22Rv1 (cell line): Measurements from ENCODE around the gene TMPRSS7.

Experiments used
- H3K27ac ChIP-seq: fragments of 450-650 bp; 2 replicates; pipeline ENCODE4 v1.5.1; 2017
- ZFX ChIP-seq: fragments of 450-650 bp; IDR thresholded peaks from 2 replicates; pipeline ENCODE4 v1.6.1; 2017; ENCODE audit warnings: antibody characterized with exemption, borderline replicate concordance
- TF ChIP-seq, protein P1 (sequence below): fragments of 450-650 bp; IDR thresholded peaks from 2 replicates; pipeline ENCODE4 v1.5.1; 2017; ENCODE audit warnings: mild to moderate bottlenecking

TMPRSS7 gene

DNA sequence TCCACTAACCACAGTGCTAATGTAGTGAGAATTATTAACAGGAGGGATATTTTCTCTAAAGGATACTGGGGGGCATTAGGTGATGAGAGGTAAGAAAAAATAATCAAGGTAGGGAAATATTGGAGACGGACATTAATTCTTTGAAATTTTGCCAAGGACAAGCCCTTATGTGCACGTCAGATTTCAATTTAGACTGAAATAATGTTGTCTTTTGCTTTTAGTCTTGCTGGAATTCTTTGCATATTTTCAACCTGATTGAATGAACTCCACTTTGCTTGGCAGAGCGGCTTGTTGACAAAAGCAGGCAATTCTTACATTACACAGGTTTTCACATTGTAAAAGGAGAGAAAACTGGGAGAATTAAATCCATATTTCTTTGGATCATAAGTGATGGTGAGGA lies 26.6 kb downstream of the TMPRSS7 start:
- no peak overlapping the region for H3K27ac ChIP-seq

DNA sequence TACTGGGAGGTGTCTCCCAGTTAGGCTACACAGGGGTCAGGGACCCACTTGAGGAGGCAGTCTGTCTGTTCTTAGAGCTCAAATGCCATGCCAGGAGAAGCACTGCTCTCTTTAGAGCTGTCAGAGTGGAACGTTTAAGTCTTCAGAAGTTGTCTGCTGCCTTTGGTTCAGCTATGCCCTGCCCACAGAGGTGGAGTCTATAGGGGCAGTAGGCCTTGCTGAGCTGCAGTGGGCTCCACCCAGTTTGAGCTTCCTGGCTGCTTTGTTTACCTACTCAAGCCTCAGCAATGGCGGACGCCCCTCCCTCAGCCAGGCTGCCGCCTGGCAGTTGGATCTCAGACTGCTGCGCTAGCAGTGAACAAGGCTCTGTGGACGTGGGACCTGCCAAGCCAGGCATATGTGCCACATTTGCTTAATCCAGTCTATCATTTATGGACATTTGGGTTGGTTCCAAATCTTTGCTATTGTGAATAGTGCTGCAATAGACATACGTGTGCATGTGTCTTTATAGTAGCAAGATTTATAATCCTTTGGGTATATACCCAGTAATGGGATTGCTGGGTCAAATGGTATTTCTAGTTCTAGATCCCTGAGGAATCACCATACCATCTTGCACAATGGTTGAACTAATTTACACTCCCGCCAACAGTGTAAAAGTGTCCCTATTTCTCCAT lies 38.0 kb downstream of the TMPRSS7 start:
- H3K27ac ChIP-seq: peak overlapping the region; percentile 45

More for the DNA sequence above, 26.6 kb downstream of the TMPRSS7 start:
- TF ChIP-seq, protein P1, sequence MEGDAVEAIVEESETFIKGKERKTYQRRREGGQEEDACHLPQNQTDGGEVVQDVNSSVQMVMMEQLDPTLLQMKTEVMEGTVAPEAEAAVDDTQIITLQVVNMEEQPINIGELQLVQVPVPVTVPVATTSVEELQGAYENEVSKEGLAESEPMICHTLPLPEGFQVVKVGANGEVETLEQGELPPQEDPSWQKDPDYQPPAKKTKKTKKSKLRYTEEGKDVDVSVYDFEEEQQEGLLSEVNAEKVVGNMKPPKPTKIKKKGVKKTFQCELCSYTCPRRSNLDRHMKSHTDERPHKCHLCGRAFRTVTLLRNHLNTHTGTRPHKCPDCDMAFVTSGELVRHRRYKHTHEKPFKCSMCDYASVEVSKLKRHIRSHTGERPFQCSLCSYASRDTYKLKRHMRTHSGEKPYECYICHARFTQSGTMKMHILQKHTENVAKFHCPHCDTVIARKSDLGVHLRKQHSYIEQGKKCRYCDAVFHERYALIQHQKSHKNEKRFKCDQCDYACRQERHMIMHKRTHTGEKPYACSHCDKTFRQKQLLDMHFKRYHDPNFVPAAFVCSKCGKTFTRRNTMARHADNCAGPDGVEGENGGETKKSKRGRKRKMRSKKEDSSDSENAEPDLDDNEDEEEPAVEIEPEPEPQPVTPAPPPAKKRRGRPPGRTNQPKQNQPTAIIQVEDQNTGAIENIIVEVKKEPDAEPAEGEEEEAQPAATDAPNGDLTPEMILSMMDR: no peak
- TF ChIP-seq ZFX: no peak

DNA sequence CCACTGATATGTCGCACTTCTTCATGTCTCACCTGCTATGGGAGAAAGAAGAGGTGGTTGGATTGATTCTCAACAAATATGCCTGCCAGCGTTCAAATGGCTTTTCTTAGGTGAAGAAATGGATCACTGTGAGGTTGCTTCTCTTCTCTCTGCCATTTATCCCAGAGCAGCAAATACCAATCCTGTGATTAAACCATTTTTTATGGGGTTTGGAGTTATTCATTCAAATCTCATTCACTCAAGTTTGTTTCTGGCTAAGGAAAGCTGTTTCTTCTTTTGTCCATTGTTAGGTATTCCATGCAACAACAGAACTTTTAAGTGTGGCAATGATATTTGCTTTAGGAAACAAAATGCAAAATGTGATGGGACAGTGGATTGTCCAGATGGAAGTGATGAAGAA lies 39.5 kb downstream of the TMPRSS7 start:
- H3K27ac ChIP-seq: no peak overlapping the region; the same call in 1 of the 2 replicates

DNA sequence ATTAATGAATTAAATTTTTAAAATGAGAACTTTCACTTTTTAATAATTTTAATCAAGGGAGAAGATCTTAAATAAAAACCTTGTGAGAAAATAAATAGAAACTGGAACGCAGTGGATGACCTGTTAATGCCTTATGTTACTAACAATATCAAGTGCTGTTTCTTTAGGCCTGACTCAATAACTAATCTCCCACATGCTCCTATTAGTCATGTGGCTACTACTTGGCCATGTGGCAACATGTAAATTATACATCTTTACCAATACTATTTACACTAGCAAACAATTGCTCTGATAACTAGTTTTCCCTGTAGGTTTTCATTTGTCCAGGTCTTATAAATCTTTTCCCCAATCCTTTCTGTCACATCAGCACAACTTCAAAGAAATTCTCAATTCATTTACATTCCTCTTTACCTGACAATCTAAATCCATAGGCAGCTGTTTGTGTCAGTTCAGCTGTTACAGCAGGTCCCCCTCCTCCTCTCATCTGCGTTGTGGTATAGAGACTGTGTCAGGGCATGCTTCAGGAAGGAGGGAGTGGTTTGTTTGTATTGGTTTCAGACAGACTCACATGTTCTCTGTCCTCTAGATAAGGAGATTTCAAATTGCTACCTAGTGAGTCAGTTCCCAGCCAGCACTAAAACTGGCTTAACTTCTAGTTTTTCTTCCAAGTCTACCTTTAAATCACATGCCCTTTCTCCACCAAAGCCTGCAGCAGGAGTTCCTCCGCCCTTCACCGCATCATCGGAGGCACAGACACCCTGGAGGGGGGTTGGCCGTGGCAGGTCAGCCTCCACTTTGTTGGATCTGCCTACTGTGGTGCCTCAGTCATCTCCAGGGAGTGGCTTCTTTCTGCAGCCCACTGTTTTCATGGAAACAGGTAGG lies 40.3 kb downstream of the TMPRSS7 start:
- peak overlapping the region; percentile 47 for H3K27ac ChIP-seq
- TF ChIP-seq ZFX: no peak
- TF ChIP-seq, protein P1: no peak

More for the DNA sequence above, 39.5 kb downstream of the TMPRSS7 start:
- TF ChIP-seq, protein P1: no peak
- no peak for TF ChIP-seq ZFX

DNA sequence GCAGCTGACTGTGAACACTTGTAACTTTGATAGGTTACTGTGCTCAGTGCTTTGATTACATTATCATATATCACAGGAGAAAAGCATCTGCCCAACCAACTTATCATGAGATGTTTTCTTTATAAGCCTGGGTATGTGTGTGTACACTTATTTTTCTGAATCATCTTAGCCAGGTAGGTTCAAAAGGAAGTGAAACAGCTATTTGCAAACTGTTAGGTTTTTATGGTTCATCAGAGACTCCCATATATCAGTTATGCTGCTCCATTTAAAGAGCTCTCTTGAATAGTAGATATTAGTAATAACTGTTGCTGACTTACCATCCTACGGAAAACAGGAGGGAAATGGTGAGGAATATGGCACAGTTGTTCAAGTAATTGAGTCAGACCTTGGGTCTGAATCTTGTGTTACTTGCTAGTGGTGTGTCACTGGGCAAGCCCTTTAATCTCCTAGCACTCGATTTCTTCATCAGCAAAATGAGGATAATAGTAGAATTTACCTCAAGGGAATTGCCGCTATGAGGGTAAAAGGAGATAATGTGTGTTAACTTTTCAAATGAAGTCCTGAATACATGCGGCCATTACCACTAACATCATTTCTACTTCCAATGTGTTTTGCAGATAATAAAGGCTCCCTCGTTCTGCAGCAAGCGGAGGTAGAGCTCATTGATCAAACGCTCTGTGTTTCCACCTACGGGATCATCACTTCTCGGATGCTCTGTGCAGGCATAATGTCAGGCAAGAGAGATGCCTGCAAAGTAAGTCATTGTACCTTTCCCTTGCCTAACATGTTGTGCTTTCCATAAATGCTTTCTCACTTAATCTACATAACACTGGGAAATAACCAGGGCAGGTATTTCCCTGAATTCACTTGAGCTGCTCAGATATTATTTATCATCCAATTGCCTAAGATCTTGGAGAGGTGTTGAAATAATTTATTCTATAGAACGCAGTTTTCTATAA lies 43.9 kb downstream of the TMPRSS7 start:
- TF ChIP-seq, protein P1: no peak
- no peak for TF ChIP-seq ZFX
- H3K27ac ChIP-seq: no peak overlapping the region

DNA sequence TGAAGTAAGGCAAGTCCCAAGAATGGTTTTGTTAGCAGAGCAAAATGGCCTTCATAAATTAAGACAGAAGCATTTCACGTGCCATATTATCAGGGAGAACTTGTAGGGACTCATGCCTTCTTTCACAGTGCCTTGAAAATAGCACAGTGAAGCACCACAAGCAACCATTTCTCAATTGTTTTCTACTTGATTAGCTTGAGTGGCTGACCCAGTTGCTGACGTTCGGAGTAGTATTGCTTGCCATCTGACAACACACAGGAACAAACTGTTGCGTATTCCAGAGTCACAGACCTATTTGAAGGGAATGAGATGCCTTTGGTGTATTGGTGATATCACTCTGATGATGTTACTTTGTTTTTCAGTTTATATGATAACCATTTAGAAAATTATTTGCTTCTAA lies 48.7 kb downstream of the TMPRSS7 start:
- H3K27ac ChIP-seq: no peak overlapping the region
- no peak for TF ChIP-seq ZFX
- TF ChIP-seq, protein P1: no peak

DNA sequence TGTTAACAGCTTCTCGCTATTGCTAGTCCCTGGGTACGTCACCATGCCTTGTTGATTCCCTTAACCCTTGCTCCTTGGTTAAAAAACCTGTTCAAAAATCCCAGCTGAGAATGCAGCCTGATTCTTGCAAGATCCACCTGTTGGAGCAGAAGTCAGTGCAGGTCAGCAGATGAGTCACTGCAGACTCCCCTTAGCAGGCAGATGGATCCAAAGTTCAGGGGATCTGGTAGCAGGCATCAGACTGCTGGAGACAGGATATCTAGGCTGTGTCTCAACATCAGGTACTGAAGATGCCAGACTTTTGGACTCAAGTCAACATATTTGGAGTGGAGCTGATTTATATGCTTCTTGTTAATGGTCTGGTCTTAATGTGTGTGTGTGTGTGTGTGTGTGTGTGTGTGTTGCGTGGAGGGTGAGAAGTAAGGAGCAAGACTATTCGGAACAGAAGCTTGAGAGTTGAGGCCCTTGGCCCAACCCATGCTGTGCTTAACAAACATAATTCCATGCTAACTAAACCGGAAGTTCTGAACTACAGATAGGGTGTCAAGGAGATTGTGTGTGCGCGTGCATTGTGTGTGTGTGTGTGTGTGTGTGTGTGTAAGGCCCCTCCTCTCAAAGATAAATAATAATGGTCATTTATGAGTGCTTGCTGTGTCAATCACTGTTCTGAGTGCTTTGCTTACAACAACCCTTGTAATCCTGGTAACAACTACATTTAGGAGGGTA lies 50.6 kb downstream of the TMPRSS7 start:
- TF ChIP-seq, protein P1: no peak
- no peak for TF ChIP-seq ZFX
- H3K27ac ChIP-seq: no peak overlapping the region
